ENCODE data around the gene NR4A3.

DNA sequence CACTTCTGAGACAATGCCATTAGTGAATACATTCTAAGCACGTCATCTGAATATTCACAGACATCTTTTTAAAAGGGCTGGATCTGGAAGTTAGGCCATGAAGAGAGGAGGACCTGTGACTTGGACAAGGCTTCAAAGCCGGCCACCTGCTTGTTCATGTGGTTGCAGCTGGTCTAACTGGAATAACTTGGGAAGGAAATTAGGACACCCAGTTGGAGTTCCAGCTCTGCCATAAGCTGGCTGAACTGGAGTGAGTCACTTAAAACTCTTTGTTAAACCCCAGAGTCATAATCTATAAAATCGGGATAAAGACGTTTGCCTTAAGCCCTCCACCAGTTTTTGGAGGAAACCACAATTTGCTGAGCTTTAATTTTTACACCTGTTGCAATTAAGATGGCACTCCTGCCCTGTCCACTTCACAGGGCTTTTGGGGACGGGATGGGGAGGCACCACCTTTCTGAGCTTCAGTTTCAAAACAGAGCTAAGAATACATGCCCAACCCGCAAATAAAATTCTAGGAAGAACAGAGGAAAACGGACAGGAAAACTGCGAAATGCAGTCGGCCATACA lies 84.2 kb downstream of the NR4A3 start:
- TF ChIP-seq BMI1 (IDR thresholded peaks at IDR 0.05; ENCODE audit: low read length): no peak
- TF ChIP-seq ZNF165 (CRISPR knock-in tag; IDR thresholded peaks at IDR 0.05; ENCODE audit: borderline replicate concordance): no peak
- no peak for TF ChIP-seq EZH2 (IDR thresholded peaks at IDR 0.05; ENCODE audit: borderline replicate concordance, low read depth, low read length)
- no peak for TF ChIP-seq CTCF (IDR thresholded peaks at IDR 0.05 in 2 of 3, conservative IDR thresholded peaks at IDR 0.05 in 1 of 3; ENCODE audit: insufficient read depth in 2 of 3, low read depth in 1 of 3, low read length in 3 of 3)
- no peak for TF ChIP-seq TAF1 (IDR thresholded peaks at IDR 0.05; ENCODE audit: control insufficient read depth, extremely low read depth, insufficient read depth, low read length, severe bottlenecking)
- TF ChIP-seq SREBF2 (CRISPR knock-in tag; IDR thresholded peaks at IDR 0.05): no peak
- no peak for TF ChIP-seq SNIP1 (IDR thresholded peaks at IDR 0.05; ENCODE audit: low read depth)
- TF ChIP-seq SREBF1 (IDR thresholded peaks at IDR 0.05; ENCODE audit: borderline replicate concordance, low read depth, low read length): no peak
- no peak for TF ChIP-seq POLR2AphosphoS5 (IDR thresholded peaks at IDR 0.05; ENCODE audit: control insufficient read depth, insufficient read depth, low read depth, low read length)
